ENCODE data around the gene CIAPIN1.

The CIAPIN1 gene

DNA sequence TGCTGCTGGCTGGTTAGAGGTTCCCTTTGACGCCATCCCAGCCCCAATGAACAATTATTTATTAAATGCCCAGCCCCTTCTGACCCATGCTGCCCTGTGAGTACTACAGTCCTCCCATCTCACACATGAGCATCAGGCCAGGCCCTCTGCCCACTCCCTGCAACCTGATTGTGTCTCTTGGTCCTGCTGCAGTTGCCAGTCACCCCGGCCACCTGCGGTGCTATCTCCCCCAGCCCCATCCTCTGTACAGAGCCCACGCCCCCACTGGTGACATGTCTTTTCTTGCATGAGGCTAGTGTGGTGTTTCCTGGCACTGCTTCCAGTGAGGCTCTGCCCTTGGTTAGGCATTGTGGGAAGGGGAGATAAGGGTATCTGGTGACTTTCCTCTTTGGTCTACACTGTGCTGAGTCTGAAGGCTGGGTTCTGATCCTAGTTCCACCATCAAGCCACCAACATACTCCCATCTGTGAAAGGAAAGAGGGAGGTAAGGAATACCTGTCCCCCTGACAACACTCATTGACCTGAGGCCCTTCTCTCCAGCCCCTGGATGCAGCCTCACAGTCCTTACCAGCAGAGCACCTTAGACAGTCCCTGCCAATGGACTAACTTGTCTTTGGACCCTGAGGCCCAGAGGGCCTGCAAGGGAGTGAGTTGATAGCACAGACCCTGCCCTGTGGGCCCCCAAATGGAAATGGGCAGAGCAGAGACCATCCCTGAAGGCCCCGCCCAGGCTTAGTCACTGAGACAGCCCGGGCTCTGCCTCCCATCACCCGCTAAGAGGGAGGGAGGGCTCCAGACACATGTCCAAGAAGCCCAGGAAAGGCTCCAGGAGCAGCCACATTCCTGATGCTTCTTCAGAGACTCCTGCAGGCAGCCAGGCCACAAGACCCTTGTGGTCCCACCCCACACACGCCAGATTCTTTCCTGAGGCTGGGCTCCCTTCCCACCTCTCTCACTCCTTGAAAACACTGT, 63.6 kb downstream of the CIAPIN1 start:
- Mint-ChIP-seq H3K9me3 (no peaks in the 10 kb centered on the region), H3K4me3 (no peak overlapping the region), H3K4me1 (peaks cover 29% of the 10 kb centered on the region), H3K27me3 (ENCODE audit: low read depth) (no peaks in the 10 kb centered on the region), H3K27ac (peak overlapping the region in 2 of 3 experiments; percentile 45 to 83), H3K36me3 (ENCODE audit: low read depth) (peaks cover 8% of the 10 kb centered on the region)
- TF ChIP-seq, protein P1, sequence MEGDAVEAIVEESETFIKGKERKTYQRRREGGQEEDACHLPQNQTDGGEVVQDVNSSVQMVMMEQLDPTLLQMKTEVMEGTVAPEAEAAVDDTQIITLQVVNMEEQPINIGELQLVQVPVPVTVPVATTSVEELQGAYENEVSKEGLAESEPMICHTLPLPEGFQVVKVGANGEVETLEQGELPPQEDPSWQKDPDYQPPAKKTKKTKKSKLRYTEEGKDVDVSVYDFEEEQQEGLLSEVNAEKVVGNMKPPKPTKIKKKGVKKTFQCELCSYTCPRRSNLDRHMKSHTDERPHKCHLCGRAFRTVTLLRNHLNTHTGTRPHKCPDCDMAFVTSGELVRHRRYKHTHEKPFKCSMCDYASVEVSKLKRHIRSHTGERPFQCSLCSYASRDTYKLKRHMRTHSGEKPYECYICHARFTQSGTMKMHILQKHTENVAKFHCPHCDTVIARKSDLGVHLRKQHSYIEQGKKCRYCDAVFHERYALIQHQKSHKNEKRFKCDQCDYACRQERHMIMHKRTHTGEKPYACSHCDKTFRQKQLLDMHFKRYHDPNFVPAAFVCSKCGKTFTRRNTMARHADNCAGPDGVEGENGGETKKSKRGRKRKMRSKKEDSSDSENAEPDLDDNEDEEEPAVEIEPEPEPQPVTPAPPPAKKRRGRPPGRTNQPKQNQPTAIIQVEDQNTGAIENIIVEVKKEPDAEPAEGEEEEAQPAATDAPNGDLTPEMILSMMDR (IDR thresholded peaks at IDR 0.05; ENCODE audit: unreplicated experiment in 3 of 3) = no peak

DNA sequence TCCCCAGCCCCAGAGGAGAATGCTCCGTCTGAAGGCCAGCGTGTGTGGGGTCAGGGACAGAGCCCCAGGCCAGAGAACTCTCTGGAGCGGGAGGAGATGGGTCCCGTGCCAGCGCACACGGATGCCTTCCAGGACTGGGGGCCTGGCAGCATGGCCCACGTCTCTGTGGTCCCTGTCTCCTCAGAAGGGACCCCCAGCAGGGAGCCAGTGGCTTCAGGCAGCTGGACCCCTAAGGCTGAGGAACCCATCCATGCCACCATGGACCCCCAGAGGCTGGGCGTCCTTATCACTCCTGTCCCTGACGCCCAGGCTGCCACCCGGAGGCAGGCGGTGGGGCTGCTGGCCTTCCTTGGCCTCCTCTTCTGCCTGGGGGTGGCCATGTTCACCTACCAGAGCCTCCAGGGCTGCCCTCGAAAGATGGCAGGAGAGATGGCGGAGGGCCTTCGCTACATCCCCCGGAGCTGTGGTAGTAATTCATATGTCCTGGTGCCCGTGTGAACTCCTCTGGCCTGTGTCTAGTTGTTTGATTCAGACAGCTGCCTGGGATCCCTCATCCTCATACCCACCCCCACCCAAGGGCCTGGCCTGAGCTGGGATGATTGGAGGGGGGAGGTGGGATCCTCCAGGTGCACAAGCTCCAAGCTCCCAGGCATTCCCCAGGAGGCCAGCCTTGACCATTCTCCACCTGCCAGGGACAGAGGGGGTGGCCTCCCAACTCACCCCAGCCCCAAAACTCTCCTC, 64.5 kb downstream of the CIAPIN1 start:
- H3K27ac Mint-ChIP-seq = peak overlapping the region in 1 of 3 experiments; percentile 45
- H3K27me3 Mint-ChIP-seq (ENCODE audit: low read depth) = no peaks in the 10 kb centered on the region
- H3K4me1 Mint-ChIP-seq = peaks cover 31% of the 10 kb centered on the region
- H3K9me3 Mint-ChIP-seq = no peaks in the 10 kb centered on the region
- peaks cover 8% of the 10 kb centered on the region for H3K36me3 Mint-ChIP-seq (ENCODE audit: low read depth)
- TF ChIP-seq, protein P1 (IDR thresholded peaks at IDR 0.05; ENCODE audit: unreplicated experiment in 3 of 3) = no peak
- no peak overlapping the region for H3K4me3 Mint-ChIP-seq

DNA sequence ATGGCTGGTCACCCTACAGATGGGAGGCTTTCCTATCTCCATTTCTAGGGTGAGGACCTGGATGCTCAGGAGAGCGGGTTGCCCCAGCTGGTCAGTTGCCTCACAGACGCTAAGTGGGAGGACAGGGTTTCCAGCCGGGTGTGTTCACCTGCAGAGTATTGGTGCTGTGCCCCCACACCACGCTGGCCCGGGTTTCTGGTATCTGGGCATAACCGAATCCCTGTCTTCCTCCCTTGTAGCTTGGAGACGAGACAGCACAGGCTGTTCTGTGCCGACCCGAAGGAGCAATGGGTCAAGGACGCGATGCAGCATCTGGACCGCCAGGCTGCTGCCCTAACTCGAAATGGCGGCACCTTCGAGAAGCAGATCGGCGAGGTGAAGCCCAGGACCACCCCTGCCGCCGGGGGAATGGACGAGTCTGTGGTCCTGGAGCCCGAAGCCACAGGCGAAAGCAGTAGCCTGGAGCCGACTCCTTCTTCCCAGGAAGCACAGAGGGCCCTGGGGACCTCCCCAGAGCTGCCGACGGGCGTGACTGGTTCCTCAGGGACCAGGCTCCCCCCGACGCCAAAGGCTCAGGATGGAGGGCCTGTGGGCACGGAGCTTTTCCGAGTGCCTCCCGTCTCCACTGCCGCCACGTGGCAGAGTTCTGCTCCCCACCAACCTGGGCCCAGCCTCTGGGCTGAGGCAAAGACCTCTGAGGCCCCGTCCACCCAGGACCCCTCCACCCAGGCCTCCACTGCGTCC, 65.2 kb downstream of the CIAPIN1 start:
- Mint-ChIP-seq H3K4me1 (peaks cover 33% of the 10 kb centered on the region), H3K36me3 (ENCODE audit: low read depth) (peaks cover 8% of the 10 kb centered on the region), H3K9me3 (no peaks in the 10 kb centered on the region), H3K4me3 (no peak overlapping the region), H3K27ac (no peak overlapping the region), H3K27me3 (ENCODE audit: low read depth) (no peaks in the 10 kb centered on the region)
- TF ChIP-seq, protein P1 (IDR thresholded peaks at IDR 0.05; ENCODE audit: unreplicated experiment in 3 of 3) = no peak

DNA sequence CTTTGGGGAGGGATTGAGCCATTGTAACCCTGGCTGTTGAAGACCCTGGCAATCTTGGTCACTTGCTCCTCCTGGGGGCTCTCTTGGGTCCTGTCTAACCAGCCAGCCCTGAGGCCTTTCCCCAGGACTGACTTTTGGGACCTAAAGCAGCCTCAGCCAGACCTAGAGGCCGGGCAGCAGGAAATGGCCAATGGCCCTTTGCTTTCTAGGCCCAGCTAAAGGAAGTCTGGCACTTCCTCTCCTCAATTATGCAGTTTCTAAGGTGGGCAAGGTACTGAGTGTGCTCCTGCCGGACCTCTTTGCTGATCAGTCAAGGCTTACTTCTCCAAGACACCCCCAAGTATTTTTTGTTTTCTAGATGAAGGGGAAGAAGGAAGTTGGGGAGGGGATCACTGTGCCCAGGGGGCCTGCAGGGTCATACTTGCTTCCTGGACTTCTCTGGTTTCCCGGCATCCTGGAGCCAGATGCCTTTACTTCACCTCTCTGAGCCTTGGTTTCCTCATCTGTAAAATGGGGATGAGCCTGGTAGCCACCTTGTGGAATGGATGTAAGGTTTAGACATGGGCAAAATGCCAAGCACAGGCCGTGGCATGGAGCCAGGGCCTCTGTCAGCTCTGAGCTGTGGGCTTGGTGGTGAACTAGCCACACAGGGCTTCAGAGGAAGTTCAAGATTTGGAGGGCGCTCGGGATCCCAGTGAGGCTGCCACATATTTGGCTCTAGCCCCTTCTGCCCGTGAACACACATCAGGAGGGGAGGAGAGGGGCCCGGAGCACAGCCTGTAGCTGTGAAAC, 66.3 kb downstream of the CIAPIN1 start:
- no peaks in the 10 kb centered on the region for H3K27me3 Mint-ChIP-seq (ENCODE audit: low read depth)
- no peak overlapping the region for H3K4me3 Mint-ChIP-seq
- peaks cover 8% of the 10 kb centered on the region for H3K36me3 Mint-ChIP-seq (ENCODE audit: low read depth)
- TF ChIP-seq, protein P1 (IDR thresholded peaks at IDR 0.05; ENCODE audit: unreplicated experiment in 3 of 3) = no peak
- no peak overlapping the region for H3K27ac Mint-ChIP-seq
- H3K9me3 Mint-ChIP-seq = no peaks in the 10 kb centered on the region
- H3K4me1 Mint-ChIP-seq = peaks cover 25% of the 10 kb centered on the region

DNA sequence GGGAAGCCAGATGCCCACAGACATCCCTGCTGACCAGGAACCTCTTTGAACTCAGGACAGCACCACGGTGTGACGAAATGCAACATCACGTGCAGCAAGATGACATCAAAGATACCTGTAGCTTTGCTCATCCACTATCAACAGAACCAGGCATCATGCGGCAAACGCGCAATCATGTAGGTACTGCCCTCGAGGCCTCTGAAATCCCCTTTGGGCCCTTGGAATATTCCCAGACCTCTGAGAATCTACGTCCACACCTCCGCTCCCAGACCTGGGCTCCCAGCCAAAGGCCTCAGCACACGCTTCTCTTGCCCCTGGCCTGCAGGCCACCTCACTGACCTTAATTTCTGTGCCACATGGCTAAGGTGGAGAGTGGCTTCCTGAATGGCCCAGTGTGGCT, 67.6 kb downstream of the CIAPIN1 start:
- H3K4me1 Mint-ChIP-seq = peaks cover 27% of the 10 kb centered on the region
- no peak overlapping the region for H3K4me3 Mint-ChIP-seq
- H3K27me3 Mint-ChIP-seq (ENCODE audit: low read depth) = no peaks in the 10 kb centered on the region
- peaks cover 8% of the 10 kb centered on the region for H3K36me3 Mint-ChIP-seq (ENCODE audit: low read depth)
- H3K27ac Mint-ChIP-seq = peak overlapping the region in 1 of 3 experiments; percentile 69
- TF ChIP-seq, protein P1 (IDR thresholded peaks at IDR 0.05; ENCODE audit: unreplicated experiment in 3 of 3) = no peak
- H3K9me3 Mint-ChIP-seq = no peaks in the 10 kb centered on the region

All from nephron (organoid).